GM20431 (cell line): ENCODE measurements around the gene FOXC1.

Experiments
- in situ Hi-C: fragments of 300-500 bp; cut with MseI, MboI; formaldehyde crosslinking; loops from one replicate; pipeline ENCODE4 v1.15.0; 2020; ENCODE audit warnings: low sequenced_read_pairs; ENCODE audit not compliant: unreplicated experiment

FOXC1 gene

DNA sequence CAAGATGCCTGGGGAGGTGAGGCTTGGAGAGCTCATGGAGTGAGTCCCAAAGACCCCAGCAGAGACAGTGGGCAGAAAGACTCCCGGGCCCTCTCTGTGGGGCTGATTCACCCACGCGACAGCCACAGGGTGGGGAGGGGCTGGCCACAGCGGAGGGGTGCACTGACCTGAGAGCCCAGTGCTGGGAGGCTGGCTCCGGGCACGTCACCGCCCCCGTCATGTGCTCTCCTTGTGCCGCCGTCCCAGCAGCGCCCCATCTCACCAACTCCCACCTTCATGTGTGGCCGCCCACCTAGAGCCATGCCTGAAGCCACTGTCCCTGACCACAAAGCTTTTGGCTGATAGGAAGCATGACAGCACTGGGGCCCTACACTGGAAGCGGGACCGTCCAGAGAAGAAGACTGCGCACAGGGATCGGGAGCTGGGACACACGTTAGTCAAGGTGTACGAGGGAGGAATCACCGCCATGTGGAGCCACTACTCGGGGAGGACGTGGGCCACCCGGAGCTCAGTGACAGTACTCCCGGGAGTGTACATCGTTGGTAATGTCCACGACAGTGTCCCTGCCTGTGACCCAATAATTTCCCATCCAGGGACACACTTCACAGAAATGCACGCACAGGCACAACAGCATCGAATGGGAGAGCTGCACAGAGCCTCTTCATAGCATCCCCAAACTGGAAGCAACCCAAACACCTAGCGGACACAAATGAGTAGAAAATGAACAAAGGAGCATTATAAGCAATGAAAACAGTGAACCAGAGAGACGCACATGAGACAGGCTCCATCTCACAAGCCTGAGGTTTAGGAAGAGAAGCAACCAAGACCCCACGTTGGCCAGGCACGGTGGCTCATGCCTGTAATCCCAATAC, 28.4 kb upstream of the FOXC1 start:
- in situ Hi-C loops = loop anchor here (25.0 kb wide), 2 partner anchors 1056 to 1156 kb away; no protein-coding TSS in a partner anchor

DNA sequence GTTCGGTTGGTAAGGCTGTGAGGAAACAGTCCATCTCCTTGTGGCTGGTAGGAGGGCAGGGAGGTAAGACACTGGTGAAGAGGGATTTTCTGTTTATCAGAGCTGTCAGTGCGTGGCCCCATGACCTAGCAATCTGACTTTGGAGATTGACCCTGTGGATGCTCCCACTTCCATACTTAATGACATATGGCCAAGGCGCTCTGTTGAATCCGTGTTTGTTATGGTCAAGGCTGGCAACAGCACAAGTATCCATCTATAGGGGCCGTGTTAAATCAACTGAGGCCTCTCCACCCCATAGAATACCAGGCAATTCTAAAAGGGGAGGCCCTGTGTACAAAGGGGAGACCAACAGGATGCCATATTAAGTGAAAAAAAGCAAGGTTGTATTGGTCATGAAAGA, 25.6 kb upstream of the FOXC1 start:
- in situ Hi-C loops = loop anchor here (25.0 kb wide), 2 partner anchors 1053 to 1153 kb away; no protein-coding TSS in a partner anchor

DNA sequence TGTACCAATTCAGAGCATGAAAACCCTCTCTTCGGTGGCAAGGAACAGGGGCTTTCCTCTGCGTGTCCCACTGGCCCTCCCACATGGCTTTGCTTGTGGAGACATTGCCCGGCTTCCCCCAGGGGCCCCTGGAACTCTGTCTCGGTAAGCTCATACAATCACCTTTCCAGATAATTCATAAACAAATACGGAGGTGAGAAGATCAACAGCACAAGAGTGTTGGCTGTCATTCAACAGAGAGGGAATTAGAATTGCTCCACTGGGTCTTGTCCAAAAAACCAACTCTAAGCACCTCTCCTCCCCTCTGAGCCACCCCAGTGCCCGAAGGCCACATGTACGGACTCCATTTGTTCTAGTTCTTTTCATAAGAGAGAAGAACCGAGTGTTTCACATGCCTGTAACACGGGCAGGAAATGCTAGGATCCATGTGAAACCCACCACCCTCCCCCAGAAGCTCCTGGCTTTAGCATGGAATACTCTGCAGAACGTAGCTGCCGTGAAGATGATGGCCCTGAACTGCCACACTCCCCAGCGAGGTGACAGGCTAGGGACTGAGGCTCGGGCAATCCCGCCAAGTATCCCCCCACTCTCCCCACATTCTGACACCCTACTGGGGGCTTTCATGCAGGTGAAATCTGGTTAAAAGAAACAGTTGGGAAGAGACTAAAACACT, 24.6 kb upstream of the FOXC1 start:
- in situ Hi-C loops = loop anchor here (25.0 kb wide), 2 partner anchors 1052 to 1152 kb away; no protein-coding TSS in a partner anchor

DNA sequence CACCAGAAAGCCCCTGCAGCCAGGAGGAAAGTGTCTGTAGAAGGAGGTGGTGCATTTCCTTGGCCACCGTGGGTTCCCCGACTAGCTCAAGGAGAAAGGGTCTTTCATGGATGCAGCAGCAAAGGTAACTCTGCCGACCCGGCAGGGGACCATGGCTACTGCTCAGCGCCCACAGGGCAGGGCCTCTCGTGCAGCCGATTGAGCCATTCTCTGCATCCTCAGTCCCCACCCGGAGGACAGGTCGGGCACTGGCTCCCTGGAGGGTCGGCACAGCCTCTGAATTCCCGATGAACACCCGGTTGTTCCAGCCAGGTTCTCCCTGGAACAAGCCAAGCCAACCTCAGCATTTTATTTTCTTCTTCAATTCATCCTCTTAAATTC, 24.1 kb upstream of the FOXC1 start:
- in situ Hi-C loops = loop anchor here (25.0 kb wide), 2 partner anchors 1052 to 1152 kb away; no protein-coding TSS in a partner anchor

- in situ Hi-C loops = loop anchor here (25.0 kb wide), 2 partner anchors 1051 to 1151 kb away; no protein-coding TSS in a partner anchor
Measured at GRCh38 chr6:1586256-1586655, 23.5 kb upstream of the FOXC1 start.

- in situ Hi-C loops = loop anchor here (25.0 kb wide), 2 partner anchors 1050 to 1150 kb away; no protein-coding TSS in a partner anchor
Measured at GRCh38 chr6:1586861-1587450, 22.8 kb upstream of the FOXC1 start.

DNA sequence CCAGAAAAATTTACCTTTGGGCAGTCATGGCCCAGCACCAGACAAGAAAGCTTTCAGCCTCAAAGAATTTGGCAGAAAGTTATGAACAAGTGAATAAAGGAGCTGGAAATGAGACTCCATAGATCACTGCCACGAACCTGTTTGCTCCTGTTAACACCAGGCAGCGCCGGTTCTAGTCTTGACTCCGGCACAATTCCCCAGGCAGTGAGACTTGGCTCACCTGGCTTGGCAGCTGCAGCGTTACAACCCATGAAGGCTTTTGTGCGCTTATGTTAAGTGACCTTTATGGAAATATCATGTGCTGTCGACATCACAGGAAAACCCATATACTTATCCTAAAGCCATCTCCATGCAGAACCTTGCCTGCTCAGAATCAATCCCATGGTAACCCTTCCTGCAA, 22.2 kb upstream of the FOXC1 start:
- in situ Hi-C loops = loop anchor here (25.0 kb wide), 2 partner anchors 1050 to 1150 kb away; no protein-coding TSS in a partner anchor

DNA sequence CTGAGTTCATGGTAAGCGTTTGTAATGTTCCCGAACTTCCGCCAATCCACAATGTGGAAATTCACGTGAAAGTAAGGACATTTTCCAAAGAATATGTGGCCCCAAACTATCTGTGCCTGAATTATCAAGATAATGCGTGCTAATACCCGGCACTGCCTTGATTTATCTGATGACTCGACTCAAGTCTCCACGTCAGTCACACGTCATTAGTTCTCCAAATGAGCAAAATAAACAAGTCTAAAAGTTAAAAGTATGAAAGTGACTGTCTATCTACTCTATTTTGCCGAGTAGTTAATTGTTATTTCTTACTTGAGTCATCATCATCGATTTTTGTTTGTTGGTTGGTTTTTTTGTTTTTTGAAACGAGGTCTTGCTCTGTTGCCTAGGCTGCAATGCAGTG, 21.7 kb upstream of the FOXC1 start:
- in situ Hi-C loops = loop anchor here (25.0 kb wide), 2 partner anchors 1049 to 1149 kb away; no protein-coding TSS in a partner anchor

DNA sequence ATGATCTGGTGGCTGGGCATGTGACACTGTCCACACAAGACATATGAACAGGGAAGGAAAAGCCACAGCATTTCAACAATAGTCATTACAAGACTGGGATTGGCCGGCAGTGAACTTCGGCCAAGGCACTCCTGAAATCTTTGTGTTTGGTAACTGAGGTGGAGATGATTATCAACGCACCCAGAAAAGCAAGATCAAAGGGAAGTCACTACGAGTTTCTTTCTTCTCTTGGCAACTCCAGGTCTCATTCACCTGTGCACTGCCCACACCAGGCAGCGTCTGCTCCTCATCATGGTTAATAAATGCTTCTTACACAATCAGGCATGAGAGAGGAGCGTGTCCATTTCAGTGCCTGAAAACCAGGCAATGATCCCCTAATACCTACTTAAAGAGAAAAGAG, 20.5 kb upstream of the FOXC1 start:
- in situ Hi-C loops = loop anchor here (25.0 kb wide), 2 partner anchors 1048 to 1148 kb away; no protein-coding TSS in a partner anchor

DNA sequence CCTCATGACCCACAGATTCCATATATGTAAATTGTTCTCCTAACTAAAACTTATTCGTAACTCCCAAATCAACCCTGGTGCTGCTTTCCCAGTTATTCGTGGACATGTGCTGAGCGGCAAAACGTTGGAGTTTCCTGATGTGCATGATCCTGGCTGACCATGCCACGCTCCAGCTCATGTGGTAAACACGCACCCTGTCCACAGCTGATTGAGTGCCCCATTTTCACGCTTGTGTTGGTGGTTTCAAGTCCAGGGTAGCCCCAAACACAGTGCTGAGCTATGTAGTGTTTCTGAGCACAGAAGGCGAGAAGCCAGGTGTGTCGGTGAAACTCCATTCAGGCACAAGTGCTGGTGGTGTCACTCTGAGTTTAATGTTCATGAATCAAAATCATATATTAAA, 19.1 kb upstream of the FOXC1 start:
- in situ Hi-C loops = loop anchor here (25.0 kb wide), 2 partner anchors 1047 to 1147 kb away; no protein-coding TSS in a partner anchor

GRCh38 chr6:1591243-1591642, 18.5 kb upstream of the FOXC1 start:
- in situ Hi-C loops = loop anchor here (25.0 kb wide), 2 partner anchors 1046 to 1146 kb away; no protein-coding TSS in a partner anchor

DNA sequence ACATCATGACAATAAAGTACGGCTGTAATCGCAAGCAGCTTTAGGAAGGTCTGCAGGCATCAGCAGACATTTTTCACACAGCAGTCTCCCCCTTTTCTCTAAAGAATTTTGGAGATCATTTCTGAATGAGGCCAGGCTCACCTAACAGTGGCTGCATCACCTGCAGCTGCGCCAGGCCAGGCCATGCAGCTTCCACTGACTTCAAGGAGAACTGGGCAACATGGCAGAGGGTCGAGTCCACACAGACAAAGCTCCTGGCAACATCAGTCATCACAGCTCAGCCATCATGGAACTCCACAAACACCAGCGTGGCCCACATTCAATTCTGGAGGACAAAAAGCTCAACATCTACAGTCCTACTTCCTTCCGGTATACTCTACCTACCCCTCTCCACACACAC, 17.8 kb upstream of the FOXC1 start:
- in situ Hi-C loops = loop anchor here (25.0 kb wide), 2 partner anchors 1045 to 1145 kb away; no protein-coding TSS in a partner anchor

- in situ Hi-C loops = loop anchor here (25.0 kb wide), 2 partner anchors 1044 to 1144 kb away; no protein-coding TSS in a partner anchor
Measured at GRCh38 chr6:1592852-1593251, 16.9 kb upstream of the FOXC1 start.

DNA sequence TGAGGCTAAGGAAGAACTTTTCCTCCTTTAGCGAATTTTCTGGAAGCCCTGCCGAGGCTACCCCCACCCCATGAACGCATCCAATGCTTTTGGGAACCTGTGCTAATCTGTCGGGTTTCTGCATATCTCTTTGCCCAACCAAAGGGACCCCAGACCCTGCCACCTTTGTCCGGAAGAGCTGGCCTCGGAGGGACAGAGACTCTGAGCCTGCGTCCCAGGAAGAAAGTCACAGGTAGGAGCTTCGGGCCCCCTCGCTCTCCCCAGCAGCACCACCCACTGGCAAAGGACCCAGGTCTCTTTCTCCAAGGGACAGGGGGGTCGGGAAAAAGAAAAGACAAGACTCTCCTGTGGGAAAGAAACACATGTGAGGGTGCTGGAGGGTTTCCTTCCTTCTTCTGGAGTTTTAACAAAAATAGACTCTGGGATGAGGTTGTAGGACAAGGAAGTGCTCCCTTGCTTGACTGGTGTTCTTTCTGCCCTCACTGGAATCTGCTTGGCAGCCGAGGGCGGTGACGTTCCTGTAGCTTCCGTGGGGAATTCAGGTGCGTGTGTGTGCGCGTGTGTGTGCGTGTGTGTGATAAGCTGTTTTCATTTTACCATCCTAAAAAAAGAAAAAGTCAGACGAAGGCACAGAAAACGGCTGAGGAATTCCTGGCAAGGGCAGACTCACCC, 16.3 kb upstream of the FOXC1 start:
- in situ Hi-C loops = loop anchor here (25.0 kb wide), 2 partner anchors 1044 to 1144 kb away; no protein-coding TSS in a partner anchor

DNA sequence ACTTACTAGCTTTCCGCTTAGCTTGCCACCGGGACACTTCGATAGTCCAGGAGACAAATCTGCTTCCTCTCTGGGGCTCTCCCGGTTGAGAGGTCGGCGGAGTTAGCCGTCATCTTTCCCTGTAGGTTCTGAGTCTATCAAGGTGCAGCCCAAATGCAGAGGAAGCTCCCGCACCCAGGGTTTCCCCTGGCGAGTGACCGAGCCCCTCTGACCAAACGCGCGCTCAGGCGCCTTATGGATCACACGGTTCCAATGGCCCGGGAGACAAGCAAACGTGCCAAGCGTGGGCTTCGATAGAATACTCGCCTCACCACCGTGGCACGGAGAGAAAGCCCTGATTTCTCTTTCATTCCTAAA, 15.8 kb upstream of the FOXC1 start:
- in situ Hi-C loops = loop anchor here (25.0 kb wide), 2 partner anchors 1043 to 1143 kb away; no protein-coding TSS in a partner anchor

DNA sequence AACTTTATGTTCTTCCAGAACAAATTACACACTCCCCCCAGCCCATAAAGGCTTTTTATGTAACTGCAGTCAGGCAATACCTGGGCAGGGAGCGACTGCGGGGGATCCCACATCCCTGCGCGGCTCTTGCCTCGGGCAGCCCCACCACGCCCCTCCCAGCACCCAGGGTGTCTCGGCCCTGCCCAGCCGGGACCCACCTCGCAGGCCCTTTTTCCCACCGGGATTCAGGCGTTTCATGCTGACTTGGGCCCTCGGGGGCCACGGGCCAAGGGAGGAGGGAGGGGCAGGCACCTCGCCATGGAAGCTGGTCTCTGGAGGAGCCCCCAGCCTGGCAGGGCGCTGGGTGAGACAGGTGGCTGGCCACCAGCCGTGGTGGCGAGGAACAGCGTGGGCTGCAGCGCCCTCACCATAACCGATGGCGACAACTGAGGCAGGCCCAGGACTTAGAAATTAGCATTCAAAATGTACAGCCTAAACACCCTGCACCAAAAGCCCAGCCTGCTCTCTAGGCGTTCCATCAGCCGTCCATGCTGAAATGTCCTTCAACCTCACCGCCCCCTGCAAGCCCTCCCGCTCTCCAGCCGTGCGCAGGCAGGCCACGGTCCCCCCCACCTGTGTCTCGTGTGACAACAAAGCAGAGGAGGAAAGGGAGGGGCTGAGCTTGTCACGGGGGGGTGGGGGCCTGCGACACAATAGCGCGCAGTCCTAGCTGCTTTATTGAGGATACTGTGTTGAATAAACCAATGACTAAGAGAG, 15.1 kb upstream of the FOXC1 start:
- in situ Hi-C loops = loop anchor here (25.0 kb wide), 2 partner anchors 1043 to 1143 kb away; no protein-coding TSS in a partner anchor

DNA sequence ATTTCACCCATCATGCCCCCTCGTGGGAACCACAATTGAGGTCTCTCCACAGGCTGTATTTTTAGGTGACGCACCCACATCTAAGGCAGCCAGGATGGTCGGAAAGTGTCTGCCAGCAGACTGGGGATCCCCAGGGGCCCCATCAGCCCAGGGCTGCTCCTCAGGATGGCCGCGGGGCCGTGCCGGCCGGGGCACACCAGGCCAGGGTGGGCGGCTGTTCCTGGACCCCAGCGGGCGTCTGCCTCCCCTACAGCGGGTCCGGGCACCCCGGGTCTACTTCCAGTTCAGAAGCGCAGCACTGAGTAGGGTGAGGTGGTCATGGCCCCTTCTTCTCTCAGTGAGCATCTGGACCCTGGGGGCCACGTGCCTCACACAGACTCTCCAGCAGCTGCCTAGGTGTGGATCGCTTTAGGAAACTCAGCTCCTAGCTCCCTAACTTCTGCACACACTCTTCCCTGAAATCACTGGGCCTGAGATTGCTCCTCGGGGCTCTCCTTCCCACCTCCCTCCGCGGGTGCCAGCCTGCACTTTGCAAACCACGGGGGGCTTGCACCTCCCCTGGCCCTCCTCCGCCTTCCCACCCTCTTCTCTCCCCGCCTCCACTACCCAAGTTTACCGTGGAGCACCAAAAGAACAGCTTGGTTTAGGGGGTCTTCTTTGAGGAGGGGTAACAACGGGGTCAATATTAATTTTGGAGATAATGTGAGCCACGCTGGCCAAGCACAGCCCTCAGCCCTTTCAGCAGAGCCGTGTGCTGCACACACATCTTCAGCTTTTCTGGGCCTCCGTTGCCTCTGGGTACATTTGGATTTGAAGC, 14.2 kb upstream of the FOXC1 start:
- in situ Hi-C loops = loop anchor here (25.0 kb wide), 2 partner anchors 1042 to 1142 kb away; no protein-coding TSS in a partner anchor
